ENCODE results near the gene MAP1LC3A.

MAP1LC3A gene

GRCh38 chr20:34522969-34523871, 35.3 kb upstream of the MAP1LC3A start:
- Histone ChIP-seq H3K4me1 (ENCODE audit: insufficient read depth, low read length) (no peaks in the 10 kb centered on the region), H3K9me3 (ENCODE audit: low read length) (no peaks in the 10 kb centered on the region), H2AFZ (ENCODE audit: low read depth, low read length) (no peak overlapping the region), H3K27me3 (ENCODE audit: insufficient read depth, low read length) (no peaks in the 10 kb centered on the region), H3K36me3 (ENCODE audit: insufficient read depth, low read length) (peaks cover 47% of the 10 kb centered on the region), H3K4me3 (ENCODE audit: low read length) (no peak overlapping the region)

DNA sequence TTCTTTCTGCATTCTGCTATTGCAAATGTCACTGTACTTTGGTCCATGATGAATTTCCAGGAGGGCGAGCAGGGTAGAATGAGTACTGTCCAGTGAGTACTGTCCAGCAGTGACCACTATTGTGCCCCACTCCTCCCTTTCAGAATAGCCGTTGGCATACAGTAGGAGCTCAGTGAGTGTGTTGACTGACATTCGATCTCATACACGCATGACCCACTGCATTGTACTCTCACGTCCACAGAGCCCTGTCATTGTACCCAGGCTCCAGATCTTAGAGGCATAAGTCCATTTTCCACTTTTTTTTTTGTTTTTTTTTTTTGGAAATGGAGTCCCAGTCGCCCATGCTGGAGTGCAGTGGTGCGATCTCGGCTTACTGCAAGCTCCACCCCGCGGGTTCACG, 34.1 kb upstream of the MAP1LC3A start:
- H3K27me3 ChIP-seq (ENCODE audit: insufficient read depth, low read length), result no peaks in the 10 kb centered on the region
- H3K4me1 ChIP-seq (ENCODE audit: insufficient read depth, low read length), result no peaks in the 10 kb centered on the region
- no peak overlapping the region for H3K4me3 ChIP-seq (ENCODE audit: low read length)
- no peak overlapping the region for H2AFZ ChIP-seq (ENCODE audit: low read depth, low read length)
- H3K9me3 ChIP-seq (ENCODE audit: low read length), result no peaks in the 10 kb centered on the region
- peaks cover 54% of the 10 kb centered on the region for H3K36me3 ChIP-seq (ENCODE audit: insufficient read depth, low read length)

GRCh38 chr20:34525342-34525708, 33.2 kb upstream of the MAP1LC3A start:
- no peaks in the 10 kb centered on the region for H3K9me3 ChIP-seq (ENCODE audit: low read length)
- no peak overlapping the region for H3K4me3 ChIP-seq (ENCODE audit: low read length)
- peaks cover 58% of the 10 kb centered on the region for H3K36me3 ChIP-seq (ENCODE audit: insufficient read depth, low read length)
- no peaks in the 10 kb centered on the region for H3K27me3 ChIP-seq (ENCODE audit: insufficient read depth, low read length)
- no peak overlapping the region for H2AFZ ChIP-seq (ENCODE audit: low read depth, low read length)
- no peaks in the 10 kb centered on the region for H3K4me1 ChIP-seq (ENCODE audit: insufficient read depth, low read length)

- no peaks in the 10 kb centered on the region for H3K9me3 ChIP-seq (ENCODE audit: low read length)
- H3K27me3 ChIP-seq (ENCODE audit: insufficient read depth, low read length), result no peaks in the 10 kb centered on the region
- H3K36me3 ChIP-seq (ENCODE audit: insufficient read depth, low read length), result peaks cover 64% of the 10 kb centered on the region
- no peaks in the 10 kb centered on the region for H3K4me1 ChIP-seq (ENCODE audit: insufficient read depth, low read length)
- no peak overlapping the region for H3K4me3 ChIP-seq (ENCODE audit: low read length)
- H2AFZ ChIP-seq (ENCODE audit: low read depth, low read length), result no peak overlapping the region
Measured at GRCh38 chr20:34525709-34526416, 32.7 kb upstream of the MAP1LC3A start.

- H3K9me3 ChIP-seq (ENCODE audit: low read length), result no peaks in the 10 kb centered on the region
- peaks cover 70% of the 10 kb centered on the region for H3K36me3 ChIP-seq (ENCODE audit: insufficient read depth, low read length)
- H2AFZ ChIP-seq (ENCODE audit: low read depth, low read length), result no peak overlapping the region
- H3K4me1 ChIP-seq (ENCODE audit: insufficient read depth, low read length), result no peaks in the 10 kb centered on the region
- H3K27me3 ChIP-seq (ENCODE audit: insufficient read depth, low read length), result no peaks in the 10 kb centered on the region
- H3K4me3 ChIP-seq (ENCODE audit: low read length), result no peak overlapping the region
Measured at GRCh38 chr20:34526466-34526865, 32.1 kb upstream of the MAP1LC3A start.

DNA sequence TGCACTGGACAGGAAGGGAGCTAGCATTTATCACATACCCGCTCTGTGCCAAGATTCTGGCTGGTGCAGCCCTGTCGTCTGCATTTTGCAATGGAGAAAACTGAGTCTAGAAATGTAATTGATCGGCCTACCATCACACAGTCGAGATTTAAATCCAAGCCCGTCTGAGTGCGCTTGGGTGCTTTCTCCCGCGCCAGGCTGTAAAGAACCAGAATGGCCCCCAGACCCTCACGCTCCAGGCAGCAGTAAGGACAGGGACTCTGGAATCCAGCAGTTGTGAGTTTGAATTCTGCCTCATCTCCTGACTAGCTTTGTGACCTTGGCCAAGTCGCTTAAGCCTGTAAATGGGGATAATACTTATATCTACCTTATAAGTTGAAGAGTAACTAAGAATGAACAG, 31.5 kb upstream of the MAP1LC3A start:
- no peaks in the 10 kb centered on the region for H3K9me3 ChIP-seq (ENCODE audit: low read length)
- H3K36me3 ChIP-seq (ENCODE audit: insufficient read depth, low read length), result peaks cover 75% of the 10 kb centered on the region
- H3K4me1 ChIP-seq (ENCODE audit: insufficient read depth, low read length), result no peaks in the 10 kb centered on the region
- H3K4me3 ChIP-seq (ENCODE audit: low read length), result no peak overlapping the region
- no peaks in the 10 kb centered on the region for H3K27me3 ChIP-seq (ENCODE audit: insufficient read depth, low read length)
- no peak overlapping the region for H2AFZ ChIP-seq (ENCODE audit: low read depth, low read length)

GRCh38 chr20:34528921-34529297, 29.6 kb upstream of the MAP1LC3A start:
- H3K27me3 ChIP-seq (ENCODE audit: insufficient read depth, low read length), result no peaks in the 10 kb centered on the region
- H3K36me3 ChIP-seq (ENCODE audit: insufficient read depth, low read length), result peaks cover 80% of the 10 kb centered on the region
- H3K4me3 ChIP-seq (ENCODE audit: low read length), result no peak overlapping the region
- no peak overlapping the region for H2AFZ ChIP-seq (ENCODE audit: low read depth, low read length)
- H3K4me1 ChIP-seq (ENCODE audit: insufficient read depth, low read length), result no peaks in the 10 kb centered on the region
- no peaks in the 10 kb centered on the region for H3K9me3 ChIP-seq (ENCODE audit: low read length)

DNA sequence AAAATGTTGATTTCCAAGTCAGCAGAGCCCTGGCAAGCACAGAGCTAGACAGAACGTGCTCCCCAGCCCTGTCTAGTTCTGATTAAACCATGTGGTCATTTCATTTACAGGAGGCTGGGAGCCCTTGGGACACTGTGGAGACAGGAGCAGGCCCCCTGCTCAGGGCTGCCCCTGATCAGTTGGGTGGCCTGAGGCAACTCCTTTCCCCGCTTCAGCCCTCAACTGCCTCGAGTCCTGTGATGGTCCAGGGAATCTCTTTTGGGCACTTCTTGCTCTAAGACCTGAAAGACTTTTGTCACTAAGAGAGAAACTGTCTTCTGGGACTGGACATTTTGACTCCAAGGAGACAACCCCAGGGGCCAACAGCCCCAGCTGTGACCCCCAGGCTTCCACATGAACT, 28.8 kb upstream of the MAP1LC3A start:
- Histone ChIP-seq H3K4me3 (ENCODE audit: low read length) (no peak overlapping the region), H2AFZ (ENCODE audit: low read depth, low read length) (no peak overlapping the region), H3K27me3 (ENCODE audit: insufficient read depth, low read length) (no peaks in the 10 kb centered on the region), H3K36me3 (ENCODE audit: insufficient read depth, low read length) (peaks cover 83% of the 10 kb centered on the region), H3K4me1 (ENCODE audit: insufficient read depth, low read length) (no peaks in the 10 kb centered on the region), H3K9me3 (ENCODE audit: low read length) (no peaks in the 10 kb centered on the region)

GRCh38 chr20:34530342-34530741, 28.2 kb upstream of the MAP1LC3A start:
- Histone ChIP-seq H2AFZ (ENCODE audit: low read depth, low read length) (no peak overlapping the region), H3K9me3 (ENCODE audit: low read length) (no peaks in the 10 kb centered on the region), H3K4me3 (ENCODE audit: low read length) (no peak overlapping the region), H3K36me3 (ENCODE audit: insufficient read depth, low read length) (peaks cover 89% of the 10 kb centered on the region), H3K27me3 (ENCODE audit: insufficient read depth, low read length) (no peaks in the 10 kb centered on the region), H3K4me1 (ENCODE audit: insufficient read depth, low read length) (no peaks in the 10 kb centered on the region)

GRCh38 chr20:34531608-34532265, 26.8 kb upstream of the MAP1LC3A start:
- no peak overlapping the region for H2AFZ ChIP-seq (ENCODE audit: low read depth, low read length)
- H3K9me3 ChIP-seq (ENCODE audit: low read length), result no peaks in the 10 kb centered on the region
- H3K27me3 ChIP-seq (ENCODE audit: insufficient read depth, low read length), result no peaks in the 10 kb centered on the region
- no peaks in the 10 kb centered on the region for H3K4me1 ChIP-seq (ENCODE audit: insufficient read depth, low read length)
- H3K4me3 ChIP-seq (ENCODE audit: low read length), result no peak overlapping the region
- peaks cover 86% of the 10 kb centered on the region for H3K36me3 ChIP-seq (ENCODE audit: insufficient read depth, low read length)

DNA sequence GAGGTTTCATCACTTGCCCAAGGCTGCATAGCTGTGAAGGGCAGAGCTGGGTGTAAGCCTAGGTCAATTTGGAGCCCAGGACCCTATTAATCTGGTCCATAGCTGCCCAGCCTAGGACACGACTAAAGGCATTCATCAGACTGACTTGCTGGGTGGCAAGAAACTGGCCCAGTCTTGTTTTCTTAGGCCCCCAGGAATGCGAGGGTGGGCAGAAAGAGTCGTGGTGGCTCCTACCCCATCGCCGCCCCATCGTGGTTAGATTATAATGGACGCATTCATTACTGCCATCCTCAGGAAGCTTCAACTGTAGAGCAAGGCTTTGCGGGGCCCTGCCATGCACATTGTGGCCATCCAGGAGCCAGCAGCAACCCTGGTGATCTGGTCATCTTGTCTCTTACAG, 26.2 kb upstream of the MAP1LC3A start:
- Histone ChIP-seq H2AFZ (ENCODE audit: low read depth, low read length) (no peak overlapping the region), H3K27me3 (ENCODE audit: insufficient read depth, low read length) (no peaks in the 10 kb centered on the region), H3K36me3 (ENCODE audit: insufficient read depth, low read length) (peaks cover 86% of the 10 kb centered on the region), H3K9me3 (ENCODE audit: low read length) (no peaks in the 10 kb centered on the region), H3K4me1 (ENCODE audit: insufficient read depth, low read length) (no peaks in the 10 kb centered on the region), H3K4me3 (ENCODE audit: low read length) (no peak overlapping the region)

DNA sequence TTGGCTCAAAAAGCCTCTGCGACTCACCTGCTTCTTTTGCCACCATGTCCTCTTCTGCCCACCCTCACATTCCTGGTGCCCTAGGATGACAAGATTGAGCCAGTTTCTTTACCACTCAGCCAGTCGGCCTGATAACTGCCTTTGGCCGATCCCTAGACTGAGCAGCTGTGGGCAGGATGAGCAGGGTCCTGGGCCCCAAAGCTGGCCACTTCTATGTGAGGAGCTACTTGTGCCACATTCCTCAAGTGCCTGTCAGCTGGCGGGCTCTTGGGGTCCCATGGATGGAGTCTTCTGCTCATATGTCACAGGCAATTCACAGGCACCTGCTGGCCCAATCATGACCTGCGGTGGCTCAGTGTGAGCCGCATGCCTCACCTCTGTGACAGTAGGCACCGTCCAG, 25.8 kb upstream of the MAP1LC3A start:
- Histone ChIP-seq H3K27me3 (ENCODE audit: insufficient read depth, low read length) (no peaks in the 10 kb centered on the region), H3K4me1 (ENCODE audit: insufficient read depth, low read length) (no peaks in the 10 kb centered on the region), H3K36me3 (ENCODE audit: insufficient read depth, low read length) (peaks cover 86% of the 10 kb centered on the region), H2AFZ (ENCODE audit: low read depth, low read length) (no peak overlapping the region), H3K9me3 (ENCODE audit: low read length) (no peaks in the 10 kb centered on the region), H3K4me3 (ENCODE audit: low read length) (no peak overlapping the region)

All from neuron (in vitro differentiated cells).